Lung microvascular endothelial cell (primary cell): ENCODE results near the gene MORF4L1. TPM values are rescaled to one million over a fixed set of nuclear protein-coding genes. Genes with fewer than 3 reads are reported as not detected.
"Not testable (repeated sequence)": the region's sequence is repeated elsewhere in the genome, so short reads cannot be mapped to it uniquely, and the experiment has no call there.

Source experiments
- DNase-seq, 2 donors: peaks; one replicate each; pipeline versions ENCODE4 v3.0.0 to v3.0.0-alpha.2; 2010; ENCODE audit warnings: low read depth in 2 of 2
- total RNA-seq: library from RNA; depleted of rRNA; stranded (reverse); fragments of >200 nt; gene quantifications from 2 replicates; pipeline ENCODE4 v1.2.1, GENCODE V29; 2014

MORF4L1 gene
- total RNA-seq, 1 donor from 2014 or later = 224 TPM

- DNase-seq = no peak
Measured at GRCh38 chr15:78925076-78925624, 52.5 kb downstream of the MORF4L1 start.

GRCh38 chr15:78925956-78926743 is 53.5 kb downstream of the MORF4L1 start:
- no peak for DNase-seq

- no peak for DNase-seq
Measured at GRCh38 chr15:78927077-78927790, 54.5 kb downstream of the MORF4L1 start.

- not testable (repeated sequence) for DNase-seq
Measured at GRCh38 chr15:78928176-78928575, 55.5 kb downstream of the MORF4L1 start.

GRCh38 chr15:78928616-78929093 is 56.0 kb downstream of the MORF4L1 start:
- no peak for DNase-seq

- DNase-seq = no peak
Measured at GRCh38 chr15:78929536-78930264, 57.0 kb downstream of the MORF4L1 start.

- DNase-seq = peak; percentile 59 to 67
Measured at GRCh38 chr15:78930577-78931388, 58.1 kb downstream of the MORF4L1 start.

GRCh38 chr15:78931439-78932257 is 59.0 kb downstream of the MORF4L1 start:
- no peak for DNase-seq

- no peak for DNase-seq
Measured at GRCh38 chr15:78932258-78932808, 59.6 kb downstream of the MORF4L1 start.

GRCh38 chr15:78933187-78933822 is 60.6 kb downstream of the MORF4L1 start:
- no peak for DNase-seq

GRCh38 chr15:78933823-78934654 is 61.3 kb downstream of the MORF4L1 start:
- DNase-seq = peak; percentile 38 to 88

GRCh38 chr15:78934655-78935023 is 61.9 kb downstream of the MORF4L1 start:
- DNase-seq = peak in 1 of 2 donors; percentile 51

GRCh38 chr15:78937132-78937739 is 64.5 kb downstream of the MORF4L1 start:
- peak; percentile 41 to 43 for DNase-seq

- DNase-seq = no peak
Measured at GRCh38 chr15:78938658-78939488, 66.2 kb downstream of the MORF4L1 start.

GRCh38 chr15:78942741-78943140 is 70.1 kb downstream of the MORF4L1 start:
- no peak for DNase-seq

- DNase-seq = no peak
Measured at GRCh38 chr15:78943692-78944091, 71.0 kb downstream of the MORF4L1 start.

- DNase-seq = no peak
Measured at GRCh38 chr15:78944202-78944625, 71.5 kb downstream of the MORF4L1 start.
